ENCODE measurements around the gene CCT2.

CCT2 gene

DNA sequence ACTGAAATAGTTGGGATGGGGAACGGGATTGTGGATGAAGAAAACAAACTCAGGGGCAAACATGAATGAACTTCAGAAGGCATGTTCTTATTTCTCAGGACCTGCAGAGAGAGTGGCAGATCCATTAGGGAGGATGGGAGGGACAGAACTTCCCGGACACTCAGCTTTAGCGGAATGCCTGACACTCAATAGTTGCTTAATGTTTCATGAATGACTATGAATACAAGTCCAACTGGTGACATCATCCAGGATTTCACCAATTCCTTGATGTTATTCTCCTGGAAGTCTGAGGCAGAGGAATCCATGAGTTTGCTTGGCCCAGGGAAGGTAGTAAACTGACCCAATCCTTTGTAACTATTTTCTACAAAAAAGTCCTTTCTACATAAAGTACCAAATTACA, 63.2 kb downstream of the CCT2 start:
- Histone ChIP-seq H3K27ac (no peak overlapping the region), H3K4me3 (no peak overlapping the region)
- no peak for DNase-seq (ENCODE audit: low spot score)
- TF ChIP-seq, protein P1, sequence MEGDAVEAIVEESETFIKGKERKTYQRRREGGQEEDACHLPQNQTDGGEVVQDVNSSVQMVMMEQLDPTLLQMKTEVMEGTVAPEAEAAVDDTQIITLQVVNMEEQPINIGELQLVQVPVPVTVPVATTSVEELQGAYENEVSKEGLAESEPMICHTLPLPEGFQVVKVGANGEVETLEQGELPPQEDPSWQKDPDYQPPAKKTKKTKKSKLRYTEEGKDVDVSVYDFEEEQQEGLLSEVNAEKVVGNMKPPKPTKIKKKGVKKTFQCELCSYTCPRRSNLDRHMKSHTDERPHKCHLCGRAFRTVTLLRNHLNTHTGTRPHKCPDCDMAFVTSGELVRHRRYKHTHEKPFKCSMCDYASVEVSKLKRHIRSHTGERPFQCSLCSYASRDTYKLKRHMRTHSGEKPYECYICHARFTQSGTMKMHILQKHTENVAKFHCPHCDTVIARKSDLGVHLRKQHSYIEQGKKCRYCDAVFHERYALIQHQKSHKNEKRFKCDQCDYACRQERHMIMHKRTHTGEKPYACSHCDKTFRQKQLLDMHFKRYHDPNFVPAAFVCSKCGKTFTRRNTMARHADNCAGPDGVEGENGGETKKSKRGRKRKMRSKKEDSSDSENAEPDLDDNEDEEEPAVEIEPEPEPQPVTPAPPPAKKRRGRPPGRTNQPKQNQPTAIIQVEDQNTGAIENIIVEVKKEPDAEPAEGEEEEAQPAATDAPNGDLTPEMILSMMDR (IDR thresholded peaks at IDR 0.05): no peak

DNA sequence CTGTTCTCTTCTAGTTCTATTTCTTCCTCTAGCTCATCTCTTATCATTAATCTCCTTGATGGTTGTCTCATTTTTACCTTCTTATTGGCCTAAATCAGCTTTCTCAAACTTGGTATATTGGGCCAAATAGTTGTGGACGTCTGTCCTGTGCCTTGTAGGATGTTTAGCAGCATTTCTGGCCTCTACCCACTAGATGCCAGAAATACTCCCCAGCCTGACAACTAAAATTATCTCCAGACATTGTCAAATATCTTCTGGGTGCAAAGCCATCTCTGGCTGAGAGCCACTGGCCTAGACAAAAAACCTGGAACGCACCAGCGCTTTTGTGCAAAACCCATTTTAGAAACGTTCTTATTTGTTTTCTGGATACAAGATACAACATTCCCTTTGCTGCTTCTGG, 64.3 kb downstream of the CCT2 start:
- no peak overlapping the region for H3K4me3 ChIP-seq
- no peak overlapping the region for H3K27ac ChIP-seq
- DNase-seq (ENCODE audit: low spot score): no peak
- TF ChIP-seq, protein P1 (IDR thresholded peaks at IDR 0.05): no peak
